Activated T-cell treated with anti-CD3 and anti-CD28 coated beads, Interleukin-2, amount 50 U/mL, for 72 hours (primary cell): ENCODE data around the gene CPSF7. TPM values are rescaled to one million over a fixed set of nuclear protein-coding genes. Genes with fewer than 3 reads are reported as not detected.
"Not testable (repeated sequence)": the region's sequence is repeated elsewhere in the genome, so short reads cannot be mapped to it uniquely, and the experiment has no call there.

Source experiments
- ATAC-seq, 2 donors: fragments of 150-1000 bp; cut with Tn5 transposase; replicated peaks in 1 of 2; 2 replicates each; pipeline ENCODE4 v1.10.0; 2021; ENCODE audit warnings: moderate library complexity in 2 of 2, mild to moderate bottlenecking in 1 of 2
- DNase-seq, 2 donors: peaks; one replicate each; pipeline ENCODE4 v3.0.0; 2021 to 2022; ENCODE audit warnings: mixed read lengths in 1 of 2
- H3K27ac Mint-ChIP-seq: one replicate; pipeline ENCODE4 v1.8.0; 2022; ENCODE audit warnings: mild to moderate bottlenecking, moderate library complexity, mixed read lengths
- H3K27me3 Mint-ChIP-seq: one replicate; pipeline ENCODE4 v1.8.0; 2022; ENCODE audit warnings: low read depth, mixed read lengths
- H3K36me3 Mint-ChIP-seq, 2 donors: one replicate each; pipeline ENCODE4 v1.8.0; 2022; ENCODE audit warnings: mixed read lengths in 2 of 2, mild to moderate bottlenecking in 1 of 2; ENCODE audit not compliant: insufficient read depth in 2 of 2
- H3K4me1 Mint-ChIP-seq: one replicate; pipeline ENCODE4 v1.8.0; 2022; ENCODE audit warnings: low read depth, mixed read lengths
- H3K4me3 Mint-ChIP-seq, 2 donors: one replicate each; pipeline ENCODE4 v1.8.0; 2022; ENCODE audit warnings: mild to moderate bottlenecking in 2 of 2, mixed read lengths in 2 of 2, moderate library complexity in 2 of 2
- H3K9me3 Mint-ChIP-seq, 2 donors: one replicate each; pipeline ENCODE4 v1.8.0; 2022; ENCODE audit warnings: mixed read lengths in 2 of 2
- total RNA-seq, 2 donors: library from RNA; stranded (reverse); gene quantifications; one replicate each; pipeline ENCODE4 v1.2.3, GENCODE V29; 2022

Gene CPSF7
- total RNA-seq, 2 donors from 2014 or later: 164 to 223 TPM

DNA sequence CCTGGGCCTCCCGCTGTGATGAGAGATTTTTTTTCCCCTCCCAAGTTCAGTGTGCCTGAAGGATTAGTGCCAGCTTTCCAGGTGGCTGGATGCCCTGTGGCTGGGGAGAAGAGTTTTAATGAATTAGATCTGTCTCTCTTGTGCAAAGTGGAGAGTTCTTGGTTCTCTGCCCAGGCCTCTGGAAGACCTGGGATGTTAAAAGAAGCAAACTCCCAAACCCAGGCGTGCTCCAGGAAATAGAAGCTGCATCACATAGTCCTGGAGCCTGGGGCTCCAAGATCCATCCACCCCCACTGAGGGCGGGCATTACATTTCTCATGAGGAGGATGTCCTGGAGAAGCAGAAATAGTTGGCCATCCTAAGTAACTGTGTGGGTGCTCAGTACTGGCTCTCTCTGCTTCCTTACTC, 30.7 kb upstream of the CPSF7 start:
- no peak overlapping the region for H3K27ac Mint-ChIP-seq

DNA sequence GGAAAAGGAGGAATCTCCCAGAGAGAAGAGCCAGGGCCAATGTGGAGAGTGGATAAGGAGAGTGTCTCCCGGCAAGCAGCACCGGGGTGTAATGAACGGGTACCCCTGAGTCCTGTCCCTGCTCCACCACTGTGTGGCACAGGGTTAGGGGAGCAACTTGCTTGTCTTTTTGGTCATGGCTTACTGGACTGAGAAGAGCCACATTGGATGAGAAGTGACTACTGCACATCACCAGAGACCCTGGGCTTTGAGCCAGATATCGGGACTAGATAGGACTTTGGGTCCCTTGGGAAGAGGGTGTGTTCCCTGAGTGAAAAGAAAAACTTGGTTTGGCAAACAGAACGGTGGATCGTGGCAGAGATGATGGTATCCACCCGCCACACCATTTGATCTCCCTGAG, 24.7 kb upstream of the CPSF7 start:
- ATAC-seq (no peak), DNase-seq (no peak)
- Mint-ChIP-seq H3K4me1 (no peaks in the 10 kb centered on the region), H3K27me3 (no peaks in the 10 kb centered on the region), H3K4me3 (no peak overlapping the region), H3K9me3 (no peaks in the 10 kb centered on the region), H3K36me3 (peaks cover 0 to 2% of the 10 kb centered on the region in 2 donors), H3K27ac (no peak overlapping the region)

More for the DNA sequence above, 30.7 kb upstream of the CPSF7 start:
- DNase-seq (no peak), ATAC-seq (no peak)
- no peaks in the 10 kb centered on the region for H3K36me3 Mint-ChIP-seq
- no peaks in the 10 kb centered on the region for H3K9me3 Mint-ChIP-seq
- no peak overlapping the region for H3K4me3 Mint-ChIP-seq
- H3K27me3 Mint-ChIP-seq: no peaks in the 10 kb centered on the region
- no peaks in the 10 kb centered on the region for H3K4me1 Mint-ChIP-seq

DNA sequence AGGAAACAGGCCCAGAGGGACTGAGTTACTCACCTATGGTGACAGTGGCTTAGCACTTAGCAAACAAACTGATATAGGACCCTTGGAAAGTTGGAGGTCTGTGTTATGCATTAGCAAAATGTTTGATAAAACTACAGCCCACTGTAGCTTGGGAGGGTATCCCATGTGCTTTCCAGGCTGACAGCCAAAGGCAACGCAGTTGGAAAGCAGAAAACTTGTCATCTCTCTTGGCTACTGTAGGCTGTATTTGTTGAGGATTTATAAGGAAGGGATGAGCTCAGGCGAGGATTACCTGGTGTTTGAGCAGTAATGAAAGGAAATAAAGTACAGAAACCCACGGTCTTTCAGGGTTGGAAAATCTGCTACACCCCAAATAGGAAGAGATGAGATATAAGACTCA, 23.9 kb upstream of the CPSF7 start:
- H3K36me3 Mint-ChIP-seq: peaks cover 2 to 4% of the 10 kb centered on the region in 2 donors
- no peak for ATAC-seq
- H3K27ac Mint-ChIP-seq: no peak overlapping the region
- no peak for DNase-seq
- no peaks in the 10 kb centered on the region for H3K27me3 Mint-ChIP-seq
- H3K4me1 Mint-ChIP-seq: peaks cover 3% of the 10 kb centered on the region
- no peaks in the 10 kb centered on the region for H3K9me3 Mint-ChIP-seq
- no peak overlapping the region for H3K4me3 Mint-ChIP-seq

DNA sequence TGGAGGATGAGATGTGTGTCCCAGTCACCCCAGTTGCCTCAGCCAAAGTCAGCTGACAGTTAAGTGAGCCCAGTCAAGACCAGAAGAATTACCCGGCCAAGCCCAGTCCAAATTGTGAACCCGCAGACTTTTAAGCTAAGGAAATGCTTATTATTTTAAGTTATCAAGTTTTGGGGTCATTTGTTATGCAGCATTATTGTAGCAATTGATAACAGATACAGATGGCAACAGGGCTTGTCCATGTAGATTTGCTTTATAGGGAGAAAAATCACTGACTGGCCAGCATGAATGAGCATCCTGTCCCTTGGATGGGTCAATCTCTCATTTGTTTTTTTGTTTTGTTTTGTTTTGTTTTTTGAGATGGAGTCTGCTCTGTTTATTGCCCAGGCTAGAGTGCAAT, 23.1 kb upstream of the CPSF7 start:
- no peak for DNase-seq
- Mint-ChIP-seq H3K4me3 (no peak overlapping the region), H3K36me3 (peaks cover 2 to 7% of the 10 kb centered on the region in 2 donors), H3K27me3 (no peaks in the 10 kb centered on the region), H3K27ac (no peak overlapping the region), H3K4me1 (peaks cover 9% of the 10 kb centered on the region), H3K9me3 (no peaks in the 10 kb centered on the region)
- ATAC-seq: no peak

DNA sequence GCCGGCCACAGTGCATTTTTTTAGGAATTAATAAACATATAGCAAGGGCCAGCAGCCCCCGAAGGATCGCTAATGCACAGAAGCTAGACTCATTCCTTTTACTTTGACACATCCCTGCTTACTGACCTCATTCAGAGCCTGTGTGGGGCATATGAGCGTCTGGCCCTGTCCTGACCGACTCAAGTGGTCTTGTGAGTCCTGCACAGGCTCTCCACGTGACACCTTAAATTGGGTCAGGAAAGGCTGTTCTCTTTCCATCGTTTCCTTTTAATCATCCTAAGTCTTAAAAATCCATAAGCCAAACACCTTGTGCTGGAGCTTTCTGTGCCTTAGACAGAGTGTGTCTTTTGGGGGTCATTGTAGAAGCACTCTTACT, 18.8 kb upstream of the CPSF7 start:
- Mint-ChIP-seq H3K4me1 (peaks cover 28% of the 10 kb centered on the region), H3K27ac (peak overlapping the region; percentile 50), H3K27me3 (no peaks in the 10 kb centered on the region), H3K36me3 (peaks cover 7 to 20% of the 10 kb centered on the region in 2 donors), H3K4me3 (no peak overlapping the region), H3K9me3 (no peaks in the 10 kb centered on the region)
- no peak for ATAC-seq
- no peak for DNase-seq

DNA sequence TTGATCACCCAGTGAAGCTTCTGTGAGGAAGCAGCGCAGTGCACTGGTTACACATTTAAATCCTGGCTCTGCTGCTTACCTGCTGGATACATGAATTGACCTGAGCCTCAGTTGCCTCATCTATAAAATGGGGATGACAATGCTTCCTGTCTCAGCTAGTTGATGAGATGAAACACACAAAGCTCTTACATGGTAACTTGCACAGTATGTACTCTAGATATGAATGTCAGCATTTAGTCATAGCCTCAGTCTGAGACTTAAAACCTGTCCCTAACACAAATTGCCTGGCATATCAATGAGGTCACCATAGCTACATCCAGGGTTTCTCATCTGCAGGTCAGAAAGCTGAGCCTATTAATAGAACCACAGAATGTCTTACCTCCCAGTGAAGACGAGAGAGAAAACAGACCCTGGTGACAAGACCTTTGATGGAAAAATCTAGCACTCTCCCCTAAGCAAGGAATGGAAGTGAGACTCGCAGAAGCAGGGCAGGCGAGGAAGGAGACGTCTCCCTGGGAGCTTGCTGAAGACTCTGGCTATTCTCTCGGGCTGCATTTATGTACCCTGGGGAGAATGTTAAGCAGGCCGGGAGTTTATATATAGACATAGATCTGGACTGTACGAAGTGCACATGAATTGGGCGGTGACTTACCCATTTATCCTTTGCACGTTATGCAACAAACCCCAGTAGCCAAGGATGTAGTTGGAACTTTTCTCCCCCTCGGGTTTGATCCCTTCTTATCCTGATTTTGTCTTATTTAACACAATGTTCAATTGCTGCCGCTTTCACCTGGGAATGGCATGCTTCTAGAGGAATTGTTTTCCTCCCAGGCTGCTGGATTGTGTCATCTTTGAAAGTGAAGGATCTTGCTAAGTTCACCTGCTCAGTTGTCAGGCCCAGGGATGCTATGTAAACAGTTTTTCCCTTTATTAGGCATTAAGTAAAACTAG, 18.1 kb upstream of the CPSF7 start:
- H3K4me1 Mint-ChIP-seq: peaks cover 28% of the 10 kb centered on the region
- H3K36me3 Mint-ChIP-seq: peaks cover 11 to 25% of the 10 kb centered on the region in 2 donors
- peak; percentile 86 to 91 for ATAC-seq
- H3K27me3 Mint-ChIP-seq: no peaks in the 10 kb centered on the region
- peak overlapping the region; percentile 38 for H3K27ac Mint-ChIP-seq
- H3K9me3 Mint-ChIP-seq: no peaks in the 10 kb centered on the region
- peak overlapping the region in 1 of 2 donors; percentile 9 for H3K4me3 Mint-ChIP-seq
- peak in 1 of 2 donors; percentile 13 for DNase-seq

DNA sequence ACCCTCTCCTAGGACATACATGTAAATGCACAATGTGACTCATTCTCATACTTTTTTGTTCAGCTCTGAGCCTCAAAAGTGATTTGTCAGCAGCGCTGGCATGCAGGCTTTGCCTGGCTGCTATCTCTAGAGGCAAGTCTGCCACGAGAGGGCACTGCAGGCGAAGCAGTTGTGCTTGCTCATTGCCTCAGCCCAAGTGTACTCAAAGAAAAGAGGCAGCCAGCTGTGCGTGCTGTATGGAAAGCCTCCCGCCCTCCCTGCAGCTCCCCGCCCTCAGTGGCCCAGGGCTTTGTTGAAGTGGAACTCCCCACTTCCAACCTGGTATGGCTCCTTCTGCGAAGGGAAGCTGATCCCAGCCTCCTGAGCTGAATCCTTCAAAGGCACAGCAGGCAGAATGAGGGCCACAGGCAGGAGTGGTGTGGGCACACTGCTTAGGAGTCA, 16.5 kb upstream of the CPSF7 start:
- ATAC-seq: peak; percentile 77 to 80
- no peak overlapping the region for H3K27ac Mint-ChIP-seq
- H3K9me3 Mint-ChIP-seq: no peaks in the 10 kb centered on the region

DNA sequence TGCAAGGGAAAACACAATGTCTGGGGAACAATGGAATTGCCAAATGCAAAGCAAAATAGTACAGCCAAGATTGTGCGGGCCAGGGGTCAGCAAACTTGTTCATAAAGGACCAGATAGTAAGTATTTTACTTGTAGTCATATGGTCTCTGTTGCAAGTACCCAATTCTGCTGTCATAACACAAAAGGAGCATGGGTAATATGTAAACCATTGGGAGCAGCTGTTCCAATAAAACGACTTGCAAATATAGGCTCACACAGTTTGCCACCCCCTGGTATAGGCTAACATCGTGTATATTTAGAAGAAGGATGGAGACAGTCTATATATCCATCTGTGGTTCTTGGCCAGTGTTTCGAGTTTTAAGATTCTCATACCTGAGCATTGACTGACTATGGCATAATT, 15.7 kb upstream of the CPSF7 start:
- no peak for ATAC-seq
- Mint-ChIP-seq H3K27ac (no peak overlapping the region), H3K9me3 (no peaks in the 10 kb centered on the region), H3K27me3 (no peaks in the 10 kb centered on the region), H3K4me1 (peaks cover 37% of the 10 kb centered on the region), H3K4me3 (no peak overlapping the region), H3K36me3 (peaks cover 11 to 27% of the 10 kb centered on the region in 2 donors)
- DNase-seq: no peak

More for the DNA sequence above, 16.5 kb upstream of the CPSF7 start:
- peaks cover 37% of the 10 kb centered on the region for H3K4me1 Mint-ChIP-seq
- DNase-seq: peak; percentile 82 to 83
- H3K27me3 Mint-ChIP-seq: no peaks in the 10 kb centered on the region
- H3K4me3 Mint-ChIP-seq: no peak overlapping the region
- H3K36me3 Mint-ChIP-seq: peaks cover 11 to 27% of the 10 kb centered on the region in 2 donors

DNA sequence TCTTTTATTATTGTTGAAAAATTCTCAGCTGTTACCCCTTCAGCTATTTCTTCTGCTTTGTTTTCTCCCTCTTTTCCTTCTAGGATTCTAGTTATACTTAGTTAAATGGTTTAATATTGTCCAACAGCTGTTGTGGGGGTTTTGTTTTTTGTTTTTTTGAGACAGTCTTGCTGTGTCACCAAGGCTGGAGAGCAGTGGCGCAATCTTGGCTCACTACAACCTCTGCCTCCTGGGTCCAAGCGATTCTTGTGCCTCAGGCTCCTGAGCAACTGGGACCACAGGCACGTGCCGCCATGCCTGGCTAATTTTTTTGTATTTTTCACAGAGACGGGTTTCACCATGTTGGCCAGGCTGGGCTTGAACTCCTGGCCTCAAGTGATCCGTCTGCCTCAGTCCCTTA, 12.8 kb upstream of the CPSF7 start:
- Mint-ChIP-seq H3K36me3 (peaks cover 9 to 34% of the 10 kb centered on the region in 2 donors), H3K4me3 (no peak overlapping the region), H3K4me1 (peaks cover 26% of the 10 kb centered on the region), H3K27me3 (no peaks in the 10 kb centered on the region), H3K9me3 (no peaks in the 10 kb centered on the region), H3K27ac (peak overlapping the region; percentile 58)
- ATAC-seq (no peak), DNase-seq (no peak)

DNA sequence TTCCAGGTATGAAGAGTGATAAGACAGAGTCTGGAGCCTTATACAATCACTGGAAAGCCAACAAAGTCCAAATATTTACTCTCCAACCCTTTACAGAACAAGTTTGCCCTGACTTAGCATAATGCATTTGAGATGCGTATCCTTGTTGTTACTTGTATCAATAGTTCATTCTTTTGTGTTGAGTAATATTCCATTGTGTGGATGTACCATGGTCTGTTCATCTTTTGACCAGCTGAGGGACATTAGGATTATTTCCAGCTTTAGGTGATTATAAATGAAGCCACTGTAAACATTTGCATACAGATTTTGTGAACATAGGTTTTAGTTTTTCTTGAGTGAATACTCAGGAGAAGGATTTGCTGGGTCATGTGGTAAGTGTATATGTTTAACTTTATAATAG, 9.8 kb upstream of the CPSF7 start:
- Mint-ChIP-seq H3K27me3 (no peaks in the 10 kb centered on the region), H3K9me3 (no peaks in the 10 kb centered on the region), H3K36me3 (peaks cover 10 to 41% of the 10 kb centered on the region in 2 donors), H3K4me3 (no peak overlapping the region), H3K4me1 (peaks cover 26% of the 10 kb centered on the region), H3K27ac (no peak overlapping the region)
- DNase-seq: no peak
- no peak for ATAC-seq

DNA sequence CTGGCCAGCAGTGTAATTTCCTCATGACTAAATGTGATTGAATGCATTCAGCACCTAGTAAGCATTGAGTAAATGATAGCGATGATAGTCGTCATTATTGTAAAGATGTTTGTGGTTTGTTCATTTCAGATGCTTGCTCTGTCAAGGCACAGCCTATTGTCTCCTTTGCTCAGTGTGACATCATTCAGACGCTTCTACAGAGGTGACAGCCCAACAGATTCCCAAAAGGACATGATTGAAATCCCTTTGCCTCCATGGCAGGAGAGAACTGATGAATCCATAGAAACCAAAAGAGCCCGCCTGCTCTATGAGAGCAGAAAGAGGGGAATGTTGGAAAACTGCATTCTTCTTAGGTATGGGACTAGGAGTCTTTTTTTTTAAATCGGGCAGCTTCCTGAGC, 7.7 kb upstream of the CPSF7 start:
- no peaks in the 10 kb centered on the region for H3K9me3 Mint-ChIP-seq
- DNase-seq: no peak
- no peaks in the 10 kb centered on the region for H3K27me3 Mint-ChIP-seq
- no peak overlapping the region for H3K27ac Mint-ChIP-seq
- ATAC-seq: no peak
- peaks cover 6 to 35% of the 10 kb centered on the region in 2 donors for H3K36me3 Mint-ChIP-seq
- no peak overlapping the region for H3K4me3 Mint-ChIP-seq
- H3K4me1 Mint-ChIP-seq: peaks cover 33% of the 10 kb centered on the region

DNA sequence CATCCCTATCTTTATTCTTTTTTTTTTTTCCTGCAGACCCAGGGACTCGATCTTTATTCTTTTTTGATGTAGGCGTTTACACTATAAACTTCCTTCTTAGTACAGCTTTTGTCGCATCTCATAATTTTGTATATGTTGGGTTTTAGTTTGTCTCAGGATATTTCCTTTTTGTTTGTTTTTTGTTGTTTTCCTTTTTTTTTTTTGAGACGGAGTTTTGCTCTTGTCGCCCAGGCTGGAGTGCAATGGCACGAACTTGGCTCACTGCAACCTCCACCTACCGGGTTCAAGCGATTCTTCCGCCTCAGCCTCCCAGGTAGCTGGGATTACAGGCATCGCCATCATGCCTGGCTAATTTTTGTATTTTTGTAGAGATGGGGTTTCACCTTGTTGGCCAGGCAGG, 1.1 kb upstream of the CPSF7 start:
- peaks cover 5 to 27% of the 10 kb centered on the region in 2 donors for H3K36me3 Mint-ChIP-seq
- H3K4me1 Mint-ChIP-seq: peaks cover 61% of the 10 kb centered on the region
- not testable (repeated sequence) for H3K27me3 Mint-ChIP-seq

DNA sequence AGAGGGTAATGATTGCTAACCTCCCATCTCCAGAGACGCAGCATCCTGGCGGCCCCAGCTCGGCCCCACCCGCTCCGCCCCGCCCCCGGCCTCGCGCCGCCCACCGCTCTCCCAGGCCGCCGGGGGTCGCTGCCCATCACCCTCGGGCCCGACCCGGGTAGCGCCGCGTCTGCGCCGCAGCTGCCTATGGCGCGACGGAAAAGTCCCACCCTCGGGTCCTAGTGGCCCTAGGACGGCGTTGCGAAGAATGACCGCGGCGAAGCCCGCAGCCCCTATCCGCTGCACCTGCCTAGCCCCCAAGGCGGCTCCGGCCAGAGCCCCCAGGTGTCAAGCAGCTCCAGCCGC, 457 bp downstream of the CPSF7 start:
- no peaks in the 10 kb centered on the region for H3K27me3 Mint-ChIP-seq
- peak overlapping the region; percentile 97 to 100 for H3K4me3 Mint-ChIP-seq
- DNase-seq: peak; percentile 83 to 84
- peaks cover 66% of the 10 kb centered on the region for H3K4me1 Mint-ChIP-seq
- H3K9me3 Mint-ChIP-seq: no peaks in the 10 kb centered on the region
- peak; percentile 69 to 72 for ATAC-seq
- peak overlapping the region; percentile 95 for H3K27ac Mint-ChIP-seq
- peaks cover 7 to 34% of the 10 kb centered on the region in 2 donors for H3K36me3 Mint-ChIP-seq

More for the DNA sequence above, 1.1 kb upstream of the CPSF7 start:
- Mint-ChIP-seq H3K27ac (peak overlapping the region; percentile 100), H3K4me3 (peak overlapping the region; percentile 97 to 100)
- not testable (repeated sequence) for H3K9me3 Mint-ChIP-seq, ATAC-seq, DNase-seq
